OCI-LY3 (cell line): ENCODE results near the gene NOS1.

Experiments used
- H2AFZ ChIP-seq: fragments of 200-600, 300-600 bp; shearing (Covaris generic); 2 replicates; pipeline ENCODE4 v1.6.0; 2014; ENCODE audit warnings: antibody characterized with exemption, low read depth, low read length
- H3K27ac ChIP-seq: fragments of 200-600, 300-600 bp; sonication (generic); 2 replicates; pipeline ENCODE4 v1.5.1; 2014; ENCODE audit warnings: mild to moderate bottlenecking, low read length, moderate library complexity, mixed read lengths
- H3K27me3 ChIP-seq: fragments of 200-600, 300-600 bp; sonication (generic); 2 replicates; pipeline ENCODE4 v1.6.1; 2014; ENCODE audit warnings: low read depth, low read length, mixed read lengths
- H3K36me3 ChIP-seq: fragments of 200-600, 300-600 bp; sonication (generic); replicated peaks from 2 replicates; pipeline ENCODE3; 2014; ENCODE audit warnings: low read depth, low read length, mixed read lengths
- H3K4me1 ChIP-seq: fragments of 300-600, 200-600 bp; sonication (generic); 2 replicates; pipeline ENCODE4 v1.6.1; 2014; ENCODE audit warnings: low read length, mixed read lengths
- H3K4me2 ChIP-seq: fragments of 200-600, 300-600 bp; sonication (generic); 2 replicates; pipeline ENCODE4 v1.6.1; 2014; ENCODE audit warnings: low read length, mixed read lengths
- H3K4me3 ChIP-seq: fragments of 300-600, 200-600 bp; sonication (generic); 2 replicates; pipeline ENCODE4 v1.5.1; 2014; ENCODE audit warnings: antibody characterized with exemption, mild to moderate bottlenecking, low read length, moderate library complexity
- H3K79me2 ChIP-seq: fragments of 300-600, 200-600 bp; shearing (Covaris generic); 2 replicates; pipeline ENCODE4 v1.6.1; 2014; ENCODE audit warnings: mild to moderate bottlenecking, low read length, mixed read lengths
- H3K9ac ChIP-seq: fragments of 300-600, 200-600 bp; shearing (Covaris generic); 2 replicates; pipeline ENCODE4 v1.6.0; 2014; ENCODE audit warnings: mild to moderate bottlenecking, low read length, moderate library complexity
- H3K9me3 ChIP-seq: fragments of 200-600, 300-600 bp; shearing (Covaris generic); 2 replicates; pipeline ENCODE4 v1.6.1; 2014; ENCODE audit warnings: low read length, mixed read lengths; ENCODE audit not compliant: insufficient read depth
- H4K20me1 ChIP-seq: fragments of 200-600, 300-600 bp; sonication (generic); 2 replicates; pipeline ENCODE4 v1.6.1; 2016; ENCODE audit warnings: low read length, mixed read lengths; ENCODE audit not compliant: insufficient read depth
- EZH2phosphoT487 ChIP-seq: fragments of 200-600 bp; shearing (Covaris generic); IDR thresholded peaks from 2 replicates; pipeline ENCODE4 v1.6.1; 2018; ENCODE audit warnings: antibody characterized with exemption, mixed run types, low read depth
- TF ChIP-seq, protein P1 (sequence below): fragments of 200-600, 300-600 bp; sonication (generic); IDR thresholded peaks from 2 replicates; pipeline ENCODE4 v1.5.1; 2014; ENCODE audit warnings: antibody characterized with exemption, low read length, low read depth

NOS1 gene

DNA sequence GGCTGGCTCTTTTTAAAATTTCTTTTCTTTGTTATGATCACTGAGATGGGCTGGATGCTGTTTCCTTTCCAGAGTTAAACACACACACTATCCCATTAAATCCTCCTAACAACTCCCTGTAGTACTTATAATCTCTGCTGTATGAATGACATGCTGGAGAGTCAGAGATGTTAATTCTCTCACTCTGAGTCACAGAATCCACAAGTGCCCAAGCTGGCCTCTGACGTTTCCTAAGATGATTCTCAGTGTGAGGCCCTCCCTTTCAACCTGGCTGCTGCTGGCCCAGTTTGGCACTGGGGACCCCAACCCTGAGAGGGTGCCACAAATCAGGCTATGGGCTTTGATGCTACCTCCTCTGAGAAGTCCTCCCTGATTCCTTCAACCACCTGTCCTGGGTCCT is 5.4 kb downstream of the NOS1 start:
- H3K9me3 ChIP-seq, result no peaks in the 10 kb centered on the region
- H3K27ac ChIP-seq, result no peak overlapping the region
- H3K27me3 ChIP-seq, result peaks cover 4% of the 10 kb centered on the region; the same call in 1 of the 2 replicates

DNA sequence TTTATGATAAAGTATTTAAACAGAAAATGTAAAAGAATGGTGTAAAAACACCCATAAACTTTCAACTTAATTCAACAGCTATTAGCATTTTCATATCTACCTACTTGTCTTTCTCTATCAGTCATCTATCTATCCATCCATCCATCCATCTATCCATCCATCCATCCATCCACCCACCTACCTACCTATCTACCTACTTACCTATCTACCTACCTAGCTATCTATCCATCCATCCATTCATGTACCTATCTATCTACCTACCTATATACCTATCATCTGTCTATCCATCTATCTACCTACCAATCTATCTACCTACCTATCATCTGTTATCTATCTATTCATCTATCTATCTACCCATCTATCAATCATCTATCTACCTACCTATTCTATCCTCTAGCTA is 8.5 kb downstream of the NOS1 start:
- H3K4me3 ChIP-seq, result no peak overlapping the region
- no peak overlapping the region for H3K4me2 ChIP-seq
- no peaks in the 10 kb centered on the region for H4K20me1 ChIP-seq
- H3K36me3 ChIP-seq, result no peaks in the 10 kb centered on the region
- H3K4me1 ChIP-seq, result no peaks in the 10 kb centered on the region
- no peaks in the 10 kb centered on the region for H3K9me3 ChIP-seq
- H3K27me3 ChIP-seq, result peaks cover 6% of the 10 kb centered on the region; the same call in 1 of the 2 replicates
- no peak overlapping the region for H3K9ac ChIP-seq
- TF ChIP-seq, protein P1, sequence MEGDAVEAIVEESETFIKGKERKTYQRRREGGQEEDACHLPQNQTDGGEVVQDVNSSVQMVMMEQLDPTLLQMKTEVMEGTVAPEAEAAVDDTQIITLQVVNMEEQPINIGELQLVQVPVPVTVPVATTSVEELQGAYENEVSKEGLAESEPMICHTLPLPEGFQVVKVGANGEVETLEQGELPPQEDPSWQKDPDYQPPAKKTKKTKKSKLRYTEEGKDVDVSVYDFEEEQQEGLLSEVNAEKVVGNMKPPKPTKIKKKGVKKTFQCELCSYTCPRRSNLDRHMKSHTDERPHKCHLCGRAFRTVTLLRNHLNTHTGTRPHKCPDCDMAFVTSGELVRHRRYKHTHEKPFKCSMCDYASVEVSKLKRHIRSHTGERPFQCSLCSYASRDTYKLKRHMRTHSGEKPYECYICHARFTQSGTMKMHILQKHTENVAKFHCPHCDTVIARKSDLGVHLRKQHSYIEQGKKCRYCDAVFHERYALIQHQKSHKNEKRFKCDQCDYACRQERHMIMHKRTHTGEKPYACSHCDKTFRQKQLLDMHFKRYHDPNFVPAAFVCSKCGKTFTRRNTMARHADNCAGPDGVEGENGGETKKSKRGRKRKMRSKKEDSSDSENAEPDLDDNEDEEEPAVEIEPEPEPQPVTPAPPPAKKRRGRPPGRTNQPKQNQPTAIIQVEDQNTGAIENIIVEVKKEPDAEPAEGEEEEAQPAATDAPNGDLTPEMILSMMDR, result no peak
- H3K79me2 ChIP-seq, result no peaks in the 10 kb centered on the region
- H2AFZ ChIP-seq, result no peak overlapping the region
- H3K27ac ChIP-seq, result no peak overlapping the region

More for the DNA sequence above, 5.4 kb downstream of the NOS1 start:
- Histone ChIP-seq H2AFZ (no peak overlapping the region), H3K4me2 (no peak overlapping the region), H3K4me3 (no peak overlapping the region), H3K9ac (no peak overlapping the region), H3K36me3 (no peaks in the 10 kb centered on the region), H3K79me2 (no peaks in the 10 kb centered on the region), H3K4me1 (no peaks in the 10 kb centered on the region), H4K20me1 (no peaks in the 10 kb centered on the region)
- TF ChIP-seq, protein P1, result no peak
- TF ChIP-seq EZH2phosphoT487, result no peak

DNA sequence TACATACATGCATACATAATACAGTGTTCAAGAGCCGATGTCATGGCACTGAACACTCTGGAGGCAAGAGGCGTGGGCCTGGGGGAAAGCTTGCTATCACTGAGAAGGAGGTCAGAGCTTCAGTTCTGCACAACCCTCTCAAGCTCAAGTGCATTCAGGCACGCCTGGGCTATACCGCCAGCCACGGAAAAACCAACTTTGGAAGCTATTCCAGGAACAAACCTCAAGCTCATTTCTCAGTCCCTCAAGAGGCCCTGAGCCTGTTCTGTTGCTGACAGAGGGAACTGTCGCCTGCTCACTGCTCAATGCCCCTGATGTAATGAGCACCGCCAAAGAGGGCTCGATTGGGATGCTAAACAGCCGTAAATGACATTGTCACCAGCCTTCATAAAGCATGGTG is 9.2 kb downstream of the NOS1 start:
- H3K4me2 ChIP-seq, result no peak overlapping the region
- H3K36me3 ChIP-seq, result no peaks in the 10 kb centered on the region
- H3K9ac ChIP-seq, result no peak overlapping the region

DNA sequence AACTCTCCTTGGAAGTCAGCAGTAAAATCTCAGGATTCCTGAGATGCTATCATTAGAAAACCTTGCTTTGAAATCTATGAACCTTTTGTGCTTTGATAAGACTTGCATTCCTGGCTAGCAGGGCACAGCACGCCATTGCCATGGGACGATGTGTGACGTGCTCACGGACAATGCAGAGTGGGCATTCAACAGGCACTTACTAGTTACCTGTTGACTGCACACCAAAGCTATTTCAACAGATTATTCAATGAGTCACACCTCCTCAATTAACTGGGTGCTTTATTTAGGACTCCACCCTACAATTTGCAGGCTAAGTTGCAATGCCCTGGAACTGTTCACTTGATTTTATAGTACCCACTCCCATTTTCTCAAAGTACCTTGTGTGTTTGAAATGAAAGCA is 11.3 kb downstream of the NOS1 start:
- TF ChIP-seq, protein P1, result no peak
- no peak for TF ChIP-seq EZH2phosphoT487
- H3K4me2 ChIP-seq, result no peak overlapping the region
- no peak overlapping the region for H2AFZ ChIP-seq
- H3K9me3 ChIP-seq, result no peaks in the 10 kb centered on the region
- H3K4me1 ChIP-seq, result no peaks in the 10 kb centered on the region
- H3K79me2 ChIP-seq, result no peaks in the 10 kb centered on the region
- H3K9ac ChIP-seq, result no peak overlapping the region
- H3K36me3 ChIP-seq, result no peaks in the 10 kb centered on the region
- H3K27ac ChIP-seq, result no peak overlapping the region
- H3K4me3 ChIP-seq, result no peak overlapping the region
- no peaks in the 10 kb centered on the region for H4K20me1 ChIP-seq
- H3K27me3 ChIP-seq, result peaks cover 2% of the 10 kb centered on the region; the same call in 1 of the 2 replicates

More for the DNA sequence above, 9.2 kb downstream of the NOS1 start:
- Histone ChIP-seq H3K4me3 (no peak overlapping the region), H3K27ac (no peak overlapping the region), H3K79me2 (no peaks in the 10 kb centered on the region), H4K20me1 (no peaks in the 10 kb centered on the region), H3K9me3 (no peaks in the 10 kb centered on the region), H2AFZ (no peak overlapping the region), H3K27me3 (peaks cover 4% of the 10 kb centered on the region; the same call in 1 of the 2 replicates), H3K4me1 (no peaks in the 10 kb centered on the region)
- TF ChIP-seq, protein P1, result no peak
- TF ChIP-seq EZH2phosphoT487, result no peak
